Spleen (tissue), 7 donors: ENCODE measurements around the gene TCF7L2.

Experiments
- CTCF ChIP-seq, 11 experiments: fragments of 200-600 bp in 7 of 11; fragments of 450-650 bp in 4 of 11; sonication (generic) in 4 of 11; IDR thresholded peaks in 8 of 11; conservative IDR thresholded peaks in 3 of 11; 1 replicate in 7 of 11; 2 replicates in 4 of 11; pipeline versions ENCODE4 v1.4.0 to v1.8.0; 2016 to 2021; ENCODE audit warnings: antibody characterized with exemption in 11 of 11, inconsistent platforms in 4 of 11, mild to moderate bottlenecking in 1 of 11
- POLR2A ChIP-seq, 3 donors: fragments of 450-650 bp; IDR thresholded peaks; one replicate each; pipeline ENCODE4 v1.5.1; 2017; ENCODE audit warnings: antibody characterized with exemption in 3 of 3, mild to moderate bottlenecking in 1 of 3
- donor health status: DM: no; HTN: no; CAD: no; lungs with moderate emphysema.
- donor health status: DM: no; HTN: no; CAD: no.
- donor health status: DM: no; HTN: no; CAD: no.

- no peak for TF ChIP-seq POLR2A (IDR thresholded peaks at IDR 0.05)
- TF ChIP-seq CTCF (IDR thresholded peaks at IDR 0.05 in 8 of 11, conservative IDR thresholded peaks at IDR 0.05 in 3 of 11) = no peak
Measured at GRCh38 chr10:113085776-113086175, 135.7 kb downstream of the TCF7L2 start.
